Prostate gland (tissue), 2 donors: ENCODE measurements around the gene AIFM2.

Source experiments
- CTCF ChIP-seq, 4 experiments: fragments of 200-600 bp in 2 of 4; fragments of 450-650 bp in 2 of 4; sonication (generic) in 2 of 4; IDR thresholded peaks; 1 replicate in 3 of 4; 2 replicates in 1 of 4; pipeline ENCODE4 v1.5.1; 2016 to 2019; ENCODE audit warnings: antibody characterized with exemption in 4 of 4, mild to moderate bottlenecking in 2 of 4, moderate library complexity in 2 of 4
- POLR2A ChIP-seq: fragments of 450-650 bp; IDR thresholded peaks from one replicate; pipeline ENCODE4 v1.6.1; 2016; ENCODE audit warnings: antibody characterized with exemption, mild to moderate bottlenecking
- POLR2AphosphoS5 ChIP-seq: sonication (generic); formaldehyde crosslinking; IDR thresholded peaks from one replicate; pipeline ENCODE4 v1.6.1; 2017; ENCODE audit warnings: antibody characterized with exemption

GRCh38 chr10:70070834-70071233 is 61.8 kb downstream of the AIFM2 start:
- TF ChIP-seq POLR2A (no peak), CTCF (IDR thresholded peaks at IDR 0.05) (no peak), POLR2AphosphoS5 (no peak)
